H1 (cell line): ENCODE data around the gene NETO2. TPM values are rescaled to one million over a fixed set of nuclear protein-coding genes. Genes with fewer than 3 reads are reported as not detected.

Experiments used
- CTCF ChIA-PET: fragments of 300-600 bp; sonication (Branson Sonifier 250); formaldehyde crosslinking; loops from one replicate; lab custom pipeline; 2021; ENCODE audit not compliant: partially characterized antibody; lab: Charles Lee
- POLR2A ChIA-PET: fragments of 300-600 bp; sonication (Branson Sonifier 250); formaldehyde crosslinking; loops from one replicate; lab custom pipeline; 2021; ENCODE audit warnings: inconsistent platforms; ENCODE audit not compliant: partially characterized antibody; lab: Charles Lee
- DNase-seq, 2 experiments: peaks; one replicate each; pipeline versions ENCODE4 v3.0.0 to v3.0.0-alpha.2; 2010 to 2022; ENCODE audit warnings: low spot score in 2 of 2, low read depth in 1 of 2, mixed read lengths in 1 of 2
- FAIRE-seq: peaks from 2 replicates; lab custom pipeline; 2011; peaks lifted over from hg19 to GRCh38; lab: Jason Lieb, UNC
- H2AFZ ChIP-seq: 2 replicates; pipeline ENCODE4 v1.8.1; 2012; ENCODE audit warnings: low read length, inconsistent platforms
- H2AK5ac ChIP-seq: 2 replicates; pipeline ENCODE4 v1.6.1; 2013; ENCODE audit warnings: low read depth, low read length
- H2BK120ac ChIP-seq: replicated peaks from 2 replicates; pipeline ENCODE3; 2013; ENCODE audit warnings: low read depth, low read length, inconsistent platforms
- H2BK12ac ChIP-seq: 2 replicates; pipeline ENCODE4 v1.6.1; 2013; ENCODE audit warnings: low read depth, low read length
- H2BK15ac ChIP-seq: 2 replicates; pipeline ENCODE4 v1.6.1; 2013; ENCODE audit warnings: low read length
- H2BK20ac ChIP-seq: 2 replicates; pipeline ENCODE4 v1.6.1; 2013; ENCODE audit warnings: low read length
- H2BK5ac ChIP-seq: 2 replicates; pipeline ENCODE4 v1.6.1; 2013; ENCODE audit warnings: low read depth, low read length
- H3K14ac ChIP-seq: 2 replicates; pipeline ENCODE4 v1.6.1; 2013; ENCODE audit warnings: inconsistent platforms; ENCODE audit not compliant: insufficient read length
- H3K18ac ChIP-seq: 2 replicates; pipeline ENCODE4 v1.6.1; 2013; ENCODE audit warnings: low read length; ENCODE audit errors: extremely low read depth
- H3K23ac ChIP-seq: 2 replicates; pipeline ENCODE4 v1.6.1; 2013; ENCODE audit warnings: inconsistent platforms; ENCODE audit not compliant: insufficient read length
- H3K23me2 ChIP-seq: 2 replicates; pipeline ENCODE4 v1.6.1; 2013; ENCODE audit warnings: low read depth, low read length
- H3K27ac ChIP-seq: 2 replicates; pipeline ENCODE4 v1.6.1; 2011; ENCODE audit warnings: low read depth, low read length, inconsistent platforms
- H3K27me3 ChIP-seq, 4 experiments: replicated peaks in 1 of 4; 1 replicate in 1 of 4; 2 replicates in 3 of 4; pipeline versions ENCODE4 v1.6.1 to v1.8.1; 2011 to 2013; ENCODE audit warnings: low read length in 3 of 4, mild to moderate bottlenecking in 3 of 4, inconsistent platforms in 2 of 4, mixed read lengths in 2 of 4, moderate library complexity in 1 of 4; ENCODE audit not compliant: control insufficient read depth in 3 of 4, insufficient read depth in 3 of 4; ENCODE audit errors: extremely low read depth in 1 of 4
- H3K36me3 ChIP-seq, 4 experiments: 2 replicates each; pipeline versions ENCODE4 v1.6.1 to v1.8.1; 2011 to 2013; ENCODE audit warnings: mild to moderate bottlenecking in 4 of 4, low read length in 3 of 4, moderate library complexity in 2 of 4, control low read depth in 1 of 4, inconsistent platforms in 1 of 4; ENCODE audit not compliant: insufficient read depth in 4 of 4, control insufficient read depth in 2 of 4
- H3K4ac ChIP-seq: replicated peaks from 2 replicates; pipeline ENCODE3; 2013; ENCODE audit warnings: low read length, low read depth, mixed read lengths, inconsistent platforms; ENCODE audit not compliant: insufficient read length
- H3K4me1 ChIP-seq, 4 experiments: replicated peaks in 1 of 4; 1 replicate in 1 of 4; 2 replicates in 3 of 4; pipeline versions ENCODE4 v1.6.1 to v1.8.1; 2011 to 2013; ENCODE audit warnings: low read length in 3 of 4, inconsistent platforms in 2 of 4, mixed read lengths in 1 of 4; ENCODE audit not compliant: insufficient read depth in 4 of 4, control insufficient read depth in 3 of 4
- H3K4me2 ChIP-seq, 2 experiments: 2 replicates each; pipeline versions ENCODE4 v1.6.1 to v1.8.1; 2011 to 2013; ENCODE audit warnings: low read depth in 2 of 2, low read length in 2 of 2, control low read depth in 1 of 2, inconsistent platforms in 1 of 2, mild to moderate bottlenecking in 1 of 2; ENCODE audit not compliant: insufficient read depth in 1 of 2
- H3K4me3 ChIP-seq, 4 experiments: fragments of 200-600, 300-600 bp in 1 of 4; sonication (generic), shearing (Covaris generic), sonication (Bioruptor Twin) in 1 of 4; 2 replicates each; pipeline versions ENCODE4 v1.5.1 to v1.8.1; 2011 to 2016; ENCODE audit warnings: low read length in 4 of 4, low read depth in 3 of 4, control low read depth in 2 of 4, inconsistent platforms in 2 of 4, mild to moderate bottlenecking in 2 of 4, mixed read lengths in 1 of 4, moderate library complexity in 1 of 4; ENCODE audit not compliant: insufficient read depth in 2 of 4; ENCODE audit errors: extremely low read depth in 1 of 4
- H3K56ac ChIP-seq: replicated peaks from 2 replicates; pipeline ENCODE3; 2013; ENCODE audit warnings: low read depth, mild to moderate bottlenecking, mixed read lengths, low read length, inconsistent platforms; ENCODE audit not compliant: insufficient read length
- H3K79me1 ChIP-seq: 2 replicates; pipeline ENCODE4 v1.6.1; 2013; ENCODE audit warnings: low read depth, low read length, control low read depth
- H3K79me2 ChIP-seq, 2 experiments: 2 replicates each; pipeline versions ENCODE4 v1.6.1 to v1.8.1; 2012 to 2013; ENCODE audit warnings: low read length in 2 of 2, mild to moderate bottlenecking in 2 of 2, inconsistent platforms in 1 of 2; ENCODE audit not compliant: insufficient read depth in 2 of 2, control insufficient read depth in 1 of 2
- H3K9ac ChIP-seq, 4 experiments: replicated peaks in 1 of 4; 1 replicate in 1 of 4; 2 replicates in 3 of 4; pipeline versions ENCODE4 v1.6.1 to v1.8.1; 2011 to 2013; ENCODE audit warnings: low read depth in 3 of 4, low read length in 3 of 4, control low read depth in 2 of 4, mild to moderate bottlenecking in 2 of 4, moderate library complexity in 2 of 4, inconsistent platforms in 1 of 4; ENCODE audit errors: extremely low read depth in 1 of 4
- H3K9me3 ChIP-seq, 2 experiments: 2 replicates each; pipeline versions ENCODE4 v1.6.1 to v1.8.1; 2012 to 2013; ENCODE audit warnings: mild to moderate bottlenecking in 2 of 2, moderate library complexity in 2 of 2, control low read depth in 1 of 2, inconsistent platforms in 1 of 2, low read depth in 1 of 2, low read length in 1 of 2, mixed read lengths in 1 of 2; ENCODE audit not compliant: insufficient read depth in 2 of 2
- H4K20me1 ChIP-seq, 2 experiments: replicated peaks in 1 of 2; 2 replicates each; pipeline versions ENCODE3 to v1.8.1; 2011 to 2013; ENCODE audit warnings: inconsistent platforms in 2 of 2, low read length in 2 of 2, mild to moderate bottlenecking in 1 of 2; ENCODE audit not compliant: insufficient read depth in 2 of 2, control insufficient read depth in 1 of 2
- H4K5ac ChIP-seq: 2 replicates; pipeline ENCODE4 v1.6.1; 2013; ENCODE audit warnings: low read length, low read depth, mixed read lengths, inconsistent platforms; ENCODE audit not compliant: insufficient read length
- H4K8ac ChIP-seq: 2 replicates; pipeline ENCODE4 v1.8.0; 2013; ENCODE audit warnings: mild to moderate bottlenecking, moderate library complexity, low read length, inconsistent platforms; ENCODE audit not compliant: insufficient read depth; ENCODE audit errors: extremely low read depth
- H4K91ac ChIP-seq: replicated peaks from 2 replicates; pipeline ENCODE3; 2013; ENCODE audit warnings: low read length, mixed read lengths, inconsistent platforms; ENCODE audit not compliant: insufficient read length
- KDM1A ChIP-seq: fragments of 200-600, 300-600 bp; sonication (generic); IDR thresholded peaks from 2 replicates; pipeline ENCODE4 v1.7.1; 2016; ENCODE audit warnings: mild to moderate bottlenecking, low read length, borderline replicate concordance
- SP2 ChIP-seq: IDR thresholded peaks from 2 replicates; pipeline ENCODE4 v1.6.1; 2012; ENCODE audit warnings: mild to moderate bottlenecking, low read length, inconsistent platforms
- whole genome bisulfite sequencing, 2 experiments: shearing (Covaris generic) in 1 of 2; methylation state at CpG; one replicate each; pipeline versions ENCODE4 v1.1.6 to v1.1.7; 2013 to 2015; ENCODE audit warnings: low lambda C conversion rate in 2 of 2, mixed read lengths in 2 of 2, inconsistent platforms in 1 of 2, low coverage in 1 of 2, missing lambda C conversion rate in 1 of 2; ENCODE audit not compliant: insufficient replicate concordance in 2 of 2, insufficient coverage in 1 of 2, insufficient read length in 1 of 2; ENCODE audit errors: extremely low coverage in 1 of 2, missing lambda C conversion rate in 1 of 2; 5-methylcytosine and 5-hydroxymethylcytosine counted together
- polyA plus RNA-seq, 7 experiments: library from polyadenylated mRNA; depleted of rRNA in 3 of 7; stranded (reverse) in 5 of 7; unstranded in 2 of 7; fragments of >200 nt in 5 of 7; fragments of 200-250 nt in 2 of 7; gene quantifications; 1 replicate in 5 of 7; 2 replicates in 1 of 7; 4 replicates in 1 of 7; pipeline versions ENCODE4 v1.2.1 to v1.2.3, GENCODE V29; 2011 to 2013; ENCODE audit warnings: missing spikeins in 2 of 7, mixed read lengths in 2 of 7
- total RNA-seq: library from RNA; stranded (reverse); fragmentation: NEBNext Ultra II Directional; extraction: Animal tissue kit (Norgen Biotek cat#: 25700); gene quantifications from 2 replicates; pipeline ENCODE4 v1.2.1, GENCODE V29; 2021

Gene NETO2
- total and polyA plus RNA-seq, 2 of the 8 experiments (the other 6 are each of a cell fraction or from before 2014, with no cell fraction given): 9.4 to 12.5 TPM

- H3K4ac ChIP-seq: no peak overlapping the region
- no peak overlapping the region for H3K23ac ChIP-seq
- no peak overlapping the region for H2AFZ ChIP-seq
- ChIA-PET CTCF (interaction anchor here (0.7 to 1.2 kb wide), 4 partner anchors 12 to 109 kb away, joined by 3 to 4 read pairs (median 3); partner anchors contain the start of gene NETO2), POLR2A (no interaction called here)
- H3K36me3 ChIP-seq: no peaks in the 10 kb centered on the region
- no peak overlapping the region for H3K4me2 ChIP-seq
- FAIRE-seq (no peak), DNase-seq (no peak)
- H3K9ac ChIP-seq: no peak overlapping the region
- H4K8ac ChIP-seq: no peak overlapping the region
- H3K79me2 ChIP-seq: no peaks in the 10 kb centered on the region
- no peak overlapping the region for H3K14ac ChIP-seq
- H4K20me1 ChIP-seq: no peaks in the 10 kb centered on the region
- no peaks in the 10 kb centered on the region for H3K4me1 ChIP-seq
- H3K27me3 ChIP-seq: peaks cover 0 to 14% (median 5%) of the 10 kb centered on the region in 4 experiments; a peak in 4 of 7 replicates
- peaks cover 2% of the 10 kb centered on the region for H3K23me2 ChIP-seq
- no peak overlapping the region for H4K5ac ChIP-seq
- H4K91ac ChIP-seq: no peak overlapping the region
- H3K79me1 ChIP-seq: no peaks in the 10 kb centered on the region
- TF ChIP-seq SP2 (no peak), KDM1A (peak; percentile 39; the same call in 1 of the 2 replicates)
- TF ChIP-seq, all 59 proteins: peak for 1
- H3K56ac ChIP-seq: no peak overlapping the region
- no peak overlapping the region for H2BK15ac ChIP-seq
- H2BK12ac ChIP-seq: no peak overlapping the region
- no peaks in the 10 kb centered on the region for H3K9me3 ChIP-seq
- H2AK5ac ChIP-seq: no peak overlapping the region
- H2BK5ac ChIP-seq: no peak overlapping the region
- no peak overlapping the region for H3K4me3 ChIP-seq
- no peak overlapping the region; the same call in 1 of the 2 replicates for H3K18ac ChIP-seq
- H2BK120ac ChIP-seq: no peak overlapping the region
- 92% methylated on average over 2 of the region's 2 CpGs; no CpG with 5 or more reads in 1 of the 2 experiments for WGBS, 2 experiments
- H2BK20ac ChIP-seq: no peak overlapping the region
- no peak overlapping the region for H3K27ac ChIP-seq
These were observed 109.3 kb downstream of the NETO2 start for GRCh38 chr16:47034455-47034854.
